Osteocyte (in vitro differentiated cells): ENCODE measurements around the gene TENM3. TPM values are rescaled to one million over a fixed set of nuclear protein-coding genes. Genes with fewer than 3 reads are reported as not detected.
A peak's percentile ranks its signal among the peaks of the same experiment; 100 is the strongest.

Experiments
- DNase-seq: peaks from one replicate; pipeline ENCODE4 v3.0.0; 2021; ENCODE audit warnings: mixed read lengths; ENCODE audit not compliant: unreplicated experiment; ENCODE audit errors: extremely low spot score
- H3K27ac Mint-ChIP-seq: one replicate; pipeline ENCODE4 v1.8.0; 2021; ENCODE audit warnings: mild to moderate bottlenecking, mixed read lengths; ENCODE audit not compliant: unreplicated experiment
- H3K27me3 Mint-ChIP-seq: one replicate; pipeline ENCODE4 v1.8.0; 2021; ENCODE audit warnings: mixed read lengths; ENCODE audit not compliant: unreplicated experiment
- H3K36me3 Mint-ChIP-seq: one replicate; pipeline ENCODE4 v1.8.0; 2021; ENCODE audit warnings: mixed read lengths; ENCODE audit not compliant: unreplicated experiment
- H3K4me1 Mint-ChIP-seq: one replicate; pipeline ENCODE4 v1.8.0; 2021; ENCODE audit warnings: mixed read lengths; ENCODE audit not compliant: unreplicated experiment
- H3K4me3 Mint-ChIP-seq: one replicate; pipeline ENCODE4 v1.8.0; 2021; ENCODE audit warnings: mild to moderate bottlenecking, moderate library complexity, mixed read lengths; ENCODE audit not compliant: unreplicated experiment
- H3K9me3 Mint-ChIP-seq: one replicate; pipeline ENCODE4 v1.8.0; 2021; ENCODE audit warnings: mixed read lengths; ENCODE audit not compliant: unreplicated experiment
- CTCF ChIP-seq: fragments of 200-600 bp; sonication (generic); IDR thresholded peaks from 2 replicates; pipeline ENCODE4 v1.5.0; 2021; ENCODE audit warnings: antibody characterized with exemption, mild to moderate bottlenecking, moderate library complexity
- total RNA-seq: library from RNA; stranded (reverse); gene quantifications from 2 replicates; pipeline ENCODE4 v1.2.1, GENCODE V29; 2021

The TENM3 gene
- total RNA-seq, 1 donor from 2014 or later = 78.3 TPM

- Mint-ChIP-seq H3K27me3 (no peaks in the 10 kb centered on the region), H3K36me3 (no peaks in the 10 kb centered on the region), H3K9me3 (peaks cover 5% of the 10 kb centered on the region), H3K27ac (no peak overlapping the region), H3K4me1 (peaks cover 4% of the 10 kb centered on the region), H3K4me3 (no peak overlapping the region)
- DNase-seq = no peak
- no peak for TF ChIP-seq CTCF
Measured at GRCh38 chr4:182486881-182487280, 243.7 kb downstream of the TENM3 start.

GRCh38 chr4:182488896-182489295 lies 245.7 kb downstream of the TENM3 start:
- H3K4me3 Mint-ChIP-seq = no peak overlapping the region
- H3K9me3 Mint-ChIP-seq = peaks cover 5% of the 10 kb centered on the region
- DNase-seq = no peak
- H3K4me1 Mint-ChIP-seq = peaks cover 13% of the 10 kb centered on the region
- no peak overlapping the region for H3K27ac Mint-ChIP-seq
- TF ChIP-seq CTCF = no peak
- H3K36me3 Mint-ChIP-seq = no peaks in the 10 kb centered on the region
- no peaks in the 10 kb centered on the region for H3K27me3 Mint-ChIP-seq

GRCh38 chr4:182489607-182490006 lies 246.4 kb downstream of the TENM3 start:
- Mint-ChIP-seq H3K9me3 (peaks cover 5% of the 10 kb centered on the region), H3K27ac (no peak overlapping the region), H3K4me1 (peaks cover 13% of the 10 kb centered on the region), H3K4me3 (no peak overlapping the region), H3K36me3 (no peaks in the 10 kb centered on the region), H3K27me3 (no peaks in the 10 kb centered on the region)
- TF ChIP-seq CTCF = no peak
- no peak for DNase-seq

- no peak for TF ChIP-seq CTCF
- DNase-seq = no peak
- Mint-ChIP-seq H3K4me3 (no peak overlapping the region), H3K27me3 (no peaks in the 10 kb centered on the region), H3K4me1 (peaks cover 16% of the 10 kb centered on the region), H3K36me3 (no peaks in the 10 kb centered on the region), H3K27ac (no peak overlapping the region), H3K9me3 (peaks cover 5% of the 10 kb centered on the region)
Measured at GRCh38 chr4:182491719-182492118, 248.5 kb downstream of the TENM3 start.

GRCh38 chr4:182492423-182492822 lies 249.2 kb downstream of the TENM3 start:
- Mint-ChIP-seq H3K27me3 (no peaks in the 10 kb centered on the region), H3K27ac (peak overlapping the region; percentile 65), H3K4me3 (peak overlapping the region; percentile 52), H3K36me3 (no peaks in the 10 kb centered on the region), H3K4me1 (peaks cover 16% of the 10 kb centered on the region), H3K9me3 (no peaks in the 10 kb centered on the region)
- DNase-seq = no peak
- TF ChIP-seq CTCF = no peak
